Transverse colon (tissue), 4 donors: ENCODE measurements around the gene SIAE. TPM values are rescaled to one million over a fixed set of nuclear protein-coding genes. Genes with fewer than 3 reads are reported as not detected.
A peak's percentile ranks its signal among the peaks of the same experiment; 100 is the strongest.

Experiments used
- DNase-seq: peaks from one replicate; pipeline ENCODE4 v3.0.0-alpha.2; 2019
- H3K27ac ChIP-seq, 4 donors: fragments of 200-600 bp; sonication (generic); 2 replicates each; pipeline ENCODE4 v1.5.1; 2016 to 2018; ENCODE audit warnings: inconsistent platforms in 4 of 4
- H3K27me3 ChIP-seq: fragments of 200-600 bp; sonication (generic); 2 replicates; pipeline ENCODE4 v1.5.1; 2017; ENCODE audit warnings: inconsistent platforms
- H3K36me3 ChIP-seq, 4 donors: fragments of 200-600 bp; sonication (generic); 2 replicates each; pipeline ENCODE4 v1.5.1; 2017 to 2019; ENCODE audit warnings: inconsistent platforms in 4 of 4
- H3K4me1 ChIP-seq, 4 donors: fragments of 200-600 bp; sonication (generic); 2 replicates each; pipeline ENCODE4 v1.5.1; 2017 to 2020; ENCODE audit warnings: inconsistent platforms in 4 of 4
- H3K4me3 ChIP-seq, 4 donors: fragments of 200-600 bp; sonication (generic); 1 replicate in 1 of 4; 2 replicates in 3 of 4; pipeline versions ENCODE4 v1.5.1 to v1.6.1; 2017 to 2019; ENCODE audit warnings: inconsistent platforms in 4 of 4
- H3K9me3 ChIP-seq, 2 donors: fragments of 200-600 bp; sonication (generic); 2 replicates each; pipeline ENCODE4 v1.5.1; 2017 to 2019; ENCODE audit warnings: inconsistent platforms in 2 of 2
- CTCF ChIP-seq, 5 experiments: fragments of 200-600 bp in 3 of 5; fragments of 450-650 bp in 2 of 5; sonication (generic) in 3 of 5; IDR thresholded peaks; 1 replicate in 2 of 5; 2 replicates in 3 of 5; pipeline ENCODE4 v1.5.1; 2016 to 2017; ENCODE audit warnings: antibody characterized with exemption in 5 of 5, inconsistent platforms in 3 of 5, mild to moderate bottlenecking in 2 of 5, moderate library complexity in 1 of 5
- EP300 ChIP-seq: sonication (generic); formaldehyde crosslinking; IDR thresholded peaks from one replicate; pipeline ENCODE4 v1.6.1; 2017; ENCODE audit warnings: antibody characterized with exemption, low read depth
- POLR2A ChIP-seq: fragments of 450-650 bp; IDR thresholded peaks from one replicate; pipeline ENCODE4 v1.6.1; 2016; ENCODE audit warnings: antibody characterized with exemption, mild to moderate bottlenecking, moderate library complexity
- POLR2AphosphoS5 ChIP-seq, 3 donors: sonication (generic); formaldehyde crosslinking; IDR thresholded peaks; one replicate each; pipeline ENCODE4 v1.6.1; 2016; ENCODE audit warnings: antibody characterized with exemption in 3 of 3
- WGBS, 2 donors: methylation state at CpG; one replicate each; pipeline ENCODE4 v1.1.5; 2018; ENCODE audit warnings: low coverage in 1 of 2; 5-methylcytosine and 5-hydroxymethylcytosine counted together
- in situ Hi-C, 4 donors: fragments of 200-750 bp; cut with MboI; loops; one replicate each; pipeline versions ENCODE4 v1.15.0 to v1.15.1; 2017; ENCODE audit warnings: low sequenced_read_pairs in 3 of 4, low pct_ligation_motif_present in 1 of 4, low pct_unique_long_range_greater_than_20kb in 1 of 4
- intact Hi-C: fragments of 100-400 bp; cut with DNase I; formaldehyde crosslinking; loops from one replicate; pipeline ENCODE4 v1.15.1; 2023; ENCODE audit warnings: low total_unique reads
- total RNA-seq, 4 donors: library from RNA; depleted of rRNA; stranded (reverse); fragments of >200 nt; gene quantifications; one replicate each; pipeline ENCODE4 v1.1.0, GENCODE V29; 2016

Gene SIAE
- total RNA-seq, 4 donors from 2014 or later: 38.4 to 183 (median 81.2) TPM

GRCh38 chr11:124625504-124626168 lies 47.9 kb downstream of the SIAE start:
- Histone ChIP-seq H3K27me3 (no peaks in the 10 kb centered on the region), H3K4me1 (peaks cover 0 to 34% (median 20%) of the 10 kb centered on the region in 4 donors), H3K9me3 (no peaks in the 10 kb centered on the region), H3K36me3 (peaks cover 0 to 17% (median 7%) of the 10 kb centered on the region in 4 donors), H3K4me3 (no peak overlapping the region), H3K27ac (no peak overlapping the region)
- TF ChIP-seq POLR2A (no peak), POLR2AphosphoS5 (IDR thresholded peaks at IDR 0.05) (no peak), EP300 (no peak), CTCF (IDR thresholded peaks at IDR 0.05) (no peak)
- intact Hi-C loops (loop anchor here (10.0 kb wide), 1 partner anchor 729 kb away; no protein-coding TSS in a partner anchor), in situ Hi-C loops (no loop called here)
- DNase-seq: no peak
- 96% methylated on average over 3 of the region's 3 CpGs; no CpG with 5 or more reads in 1 of the 2 donors for WGBS, 2 donors

- DNase-seq: no peak
- Histone ChIP-seq H3K4me1 (peaks cover 0 to 34% (median 20%) of the 10 kb centered on the region in 4 donors), H3K36me3 (peaks cover 0 to 11% (median 5%) of the 10 kb centered on the region in 4 donors), H3K27me3 (no peaks in the 10 kb centered on the region), H3K27ac (peak overlapping the region in 3 of 4 donors; percentile 95 to 98 (median 95)), H3K9me3 (no peaks in the 10 kb centered on the region), H3K4me3 (peak overlapping the region in 3 of 4 donors; percentile 81 to 95 (median 94))
- no peak for TF ChIP-seq CTCF (IDR thresholded peaks at IDR 0.05)
- TF ChIP-seq EP300: no peak
- no peak for TF ChIP-seq POLR2AphosphoS5 (IDR thresholded peaks at IDR 0.05)
- TF ChIP-seq POLR2A: no peak
- WGBS, 2 donors: 43 to 58% methylated on average over 4 of the region's 4 CpGs
- intact Hi-C loops (loop anchor here (10.0 kb wide), 1 partner anchor 731 kb away; no protein-coding TSS in a partner anchor), in situ Hi-C loops (no loop called here)
Observed at GRCh38 chr11:124623861-124624525, 49.5 kb downstream of the SIAE start.

GRCh38 chr11:124622531-124623451 lies 50.7 kb downstream of the SIAE start, which contains the start of gene TBRG1:
Gene TBRG1 (plus strand): TSS chr11:124622864. CDS start chr11:124623084, 220 bp downstream.
- Histone ChIP-seq H3K4me3 (peak within 1 kb of the TSS; percentile 76 to 95 (median 88)), H3K4me1 (peaks cover 0 to 34% (median 20%) of the 10 kb centered on the region in 4 donors), H3K27ac (peak within 1 kb of the TSS; percentile 91 to 98 (median 95)), H3K27me3 (no peaks in the 10 kb centered on the region), H3K36me3 (peaks cover 0 to 11% (median 3%) of the 10 kb centered on the region in 4 donors), H3K9me3 (no peaks in the 10 kb centered on the region)
- WGBS, 2 donors: 0 to 1% methylated on average over 7 to 39 of the region's 57 CpGs
- peak; percentile 90 for DNase-seq
- in situ Hi-C loops (no loop called here), intact Hi-C loops (loop anchor here (10.0 kb wide), 1 partner anchor 732 kb away; no protein-coding TSS in a partner anchor)
- TF ChIP-seq EP300: no peak
- TF ChIP-seq POLR2A: peak; percentile 91
- TF ChIP-seq POLR2AphosphoS5 (IDR thresholded peaks at IDR 0.05): peak; percentile 88 to 96 (median 94)
- TF ChIP-seq CTCF (IDR thresholded peaks at IDR 0.05): peak in 1 of 5 experiments; percentile 19
